ENCODE data around the gene C6orf132. TPM values are rescaled to one million over a fixed set of nuclear protein-coding genes. Genes with fewer than 3 reads are reported as not detected.
"Not testable (repeated sequence)": the region's sequence is repeated elsewhere in the genome, so short reads cannot be mapped to it uniquely, and the experiment has no call there.

C6orf132 gene
- total RNA-seq, 1 donor from 2014 or later, result 0.25 TPM

DNA sequence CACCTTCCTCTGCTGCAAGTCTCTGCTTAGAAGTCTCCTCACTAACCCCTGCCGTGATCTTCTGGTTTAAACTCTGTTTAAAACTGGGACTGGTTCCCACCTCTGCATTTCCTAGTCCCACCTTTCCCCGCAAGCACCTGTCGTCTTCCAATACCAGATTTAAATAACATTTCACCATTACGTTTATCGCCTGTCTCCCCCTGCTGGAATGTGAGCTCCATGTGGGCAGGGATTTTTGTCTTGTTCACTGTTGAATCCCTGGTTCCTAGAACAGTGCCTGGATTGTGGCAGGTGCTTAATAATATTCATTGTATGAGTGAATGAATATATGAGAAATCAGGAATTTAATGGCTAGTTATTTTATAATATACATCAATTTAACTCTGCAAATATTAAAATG is 33.4 kb upstream of the C6orf132 start:
- TF ChIP-seq, protein P1, sequence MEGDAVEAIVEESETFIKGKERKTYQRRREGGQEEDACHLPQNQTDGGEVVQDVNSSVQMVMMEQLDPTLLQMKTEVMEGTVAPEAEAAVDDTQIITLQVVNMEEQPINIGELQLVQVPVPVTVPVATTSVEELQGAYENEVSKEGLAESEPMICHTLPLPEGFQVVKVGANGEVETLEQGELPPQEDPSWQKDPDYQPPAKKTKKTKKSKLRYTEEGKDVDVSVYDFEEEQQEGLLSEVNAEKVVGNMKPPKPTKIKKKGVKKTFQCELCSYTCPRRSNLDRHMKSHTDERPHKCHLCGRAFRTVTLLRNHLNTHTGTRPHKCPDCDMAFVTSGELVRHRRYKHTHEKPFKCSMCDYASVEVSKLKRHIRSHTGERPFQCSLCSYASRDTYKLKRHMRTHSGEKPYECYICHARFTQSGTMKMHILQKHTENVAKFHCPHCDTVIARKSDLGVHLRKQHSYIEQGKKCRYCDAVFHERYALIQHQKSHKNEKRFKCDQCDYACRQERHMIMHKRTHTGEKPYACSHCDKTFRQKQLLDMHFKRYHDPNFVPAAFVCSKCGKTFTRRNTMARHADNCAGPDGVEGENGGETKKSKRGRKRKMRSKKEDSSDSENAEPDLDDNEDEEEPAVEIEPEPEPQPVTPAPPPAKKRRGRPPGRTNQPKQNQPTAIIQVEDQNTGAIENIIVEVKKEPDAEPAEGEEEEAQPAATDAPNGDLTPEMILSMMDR (IDR thresholded peaks at IDR 0.05; ENCODE audit: partially characterized antibody, unreplicated experiment), result no peak
- H3K9me3 Mint-ChIP-seq (ENCODE audit: unreplicated experiment), result peaks cover 2% of the 10 kb centered on the region
- peaks cover 8% of the 10 kb centered on the region for H3K27me3 Mint-ChIP-seq (ENCODE audit: unreplicated experiment)
- no peaks in the 10 kb centered on the region for H3K36me3 Mint-ChIP-seq (ENCODE audit: unreplicated experiment)
- peaks cover 11% of the 10 kb centered on the region for H3K4me1 Mint-ChIP-seq (ENCODE audit: low read depth, unreplicated experiment)
- DNase-seq, result no peak
- no peak overlapping the region for H3K4me3 Mint-ChIP-seq (ENCODE audit: unreplicated experiment)
- no peak overlapping the region for H3K27ac Mint-ChIP-seq (ENCODE audit: unreplicated experiment)

DNA sequence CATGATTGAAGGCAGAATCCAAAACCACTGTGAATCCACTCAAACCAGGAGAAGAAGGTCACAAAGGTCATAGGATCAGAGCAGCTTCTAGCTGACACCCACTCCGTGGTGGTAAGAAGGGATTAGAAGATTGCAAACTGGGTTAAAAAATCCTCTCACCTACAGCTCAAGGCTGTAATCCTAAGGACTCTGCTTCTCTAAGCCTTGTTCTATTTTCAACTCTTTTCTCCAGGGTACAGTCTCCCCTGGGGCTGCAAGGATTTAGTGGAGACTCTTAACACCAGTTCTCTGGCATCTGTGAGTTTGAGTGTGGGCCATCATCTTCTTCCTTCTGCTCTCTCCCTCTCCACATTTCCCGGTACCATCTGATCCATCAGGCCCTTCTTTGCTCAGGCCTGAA is 30.7 kb upstream of the C6orf132 start, which contains the start of gene GUCA1A:
TSS of gene GUCA1A (plus strand) at position 264 of the 400 bp plus-strand sequence. CDS start 250 bp downstream, outside the sequence.
- peaks cover 5% of the 10 kb centered on the region for H3K27me3 Mint-ChIP-seq (ENCODE audit: unreplicated experiment)
- peaks cover 4% of the 10 kb centered on the region for H3K9me3 Mint-ChIP-seq (ENCODE audit: unreplicated experiment)
- no peaks in the 10 kb centered on the region for H3K36me3 Mint-ChIP-seq (ENCODE audit: unreplicated experiment)
- H3K27ac Mint-ChIP-seq (ENCODE audit: unreplicated experiment), result peak within 1 kb of the TSS; percentile 38
- TF ChIP-seq, protein P1 (IDR thresholded peaks at IDR 0.05; ENCODE audit: partially characterized antibody, unreplicated experiment), result no peak
- no peak within 1 kb of the TSS for H3K4me3 Mint-ChIP-seq (ENCODE audit: unreplicated experiment)
- no peak for DNase-seq
- peaks cover 5% of the 10 kb centered on the region for H3K4me1 Mint-ChIP-seq (ENCODE audit: low read depth, unreplicated experiment)

DNA sequence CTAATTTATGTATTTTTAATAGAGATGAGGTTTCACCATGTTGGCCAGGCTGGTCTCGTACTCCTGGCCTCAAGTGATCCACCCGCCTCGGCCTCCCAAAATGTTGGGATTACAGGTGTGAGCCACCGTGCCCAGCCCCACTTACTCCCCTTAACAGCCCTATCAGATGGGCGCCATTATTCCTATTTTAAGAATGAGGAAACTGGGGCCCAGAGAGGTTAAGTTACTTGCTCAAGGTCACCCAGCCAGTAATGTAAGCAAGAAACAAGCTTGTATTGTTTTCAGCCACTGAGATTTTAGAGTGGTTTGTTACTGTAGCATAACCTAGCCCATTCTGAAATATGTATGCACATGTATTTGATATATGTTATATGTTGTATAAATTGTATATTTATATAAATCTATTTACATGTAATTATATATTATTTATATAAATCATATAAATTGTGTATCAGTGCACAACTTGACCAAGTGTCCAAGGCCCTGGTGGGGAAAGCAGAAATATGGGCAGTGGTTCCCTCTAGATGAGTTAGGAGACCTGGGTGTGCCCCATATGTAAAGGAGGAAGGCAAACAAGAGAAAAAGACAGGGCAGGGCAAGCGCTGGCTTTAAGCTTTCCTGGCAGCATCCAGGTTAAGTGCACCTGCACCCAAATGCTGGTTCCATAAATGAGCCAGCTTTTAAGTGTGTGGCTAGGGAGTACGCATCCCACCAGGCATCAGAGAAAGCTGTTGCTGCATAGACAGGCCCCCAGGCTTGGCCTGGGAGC is 29.6 kb upstream of the C6orf132 start:
- Mint-ChIP-seq H3K27ac (ENCODE audit: unreplicated experiment) (no peak overlapping the region), H3K9me3 (ENCODE audit: unreplicated experiment) (peaks cover 4% of the 10 kb centered on the region), H3K4me1 (ENCODE audit: low read depth, unreplicated experiment) (peaks cover 5% of the 10 kb centered on the region), H3K4me3 (ENCODE audit: unreplicated experiment) (no peak overlapping the region), H3K27me3 (ENCODE audit: unreplicated experiment) (peaks cover 5% of the 10 kb centered on the region), H3K36me3 (ENCODE audit: unreplicated experiment) (no peaks in the 10 kb centered on the region)
- TF ChIP-seq, protein P1 (IDR thresholded peaks at IDR 0.05; ENCODE audit: partially characterized antibody, unreplicated experiment), result no peak
- DNase-seq, result no peak

DNA sequence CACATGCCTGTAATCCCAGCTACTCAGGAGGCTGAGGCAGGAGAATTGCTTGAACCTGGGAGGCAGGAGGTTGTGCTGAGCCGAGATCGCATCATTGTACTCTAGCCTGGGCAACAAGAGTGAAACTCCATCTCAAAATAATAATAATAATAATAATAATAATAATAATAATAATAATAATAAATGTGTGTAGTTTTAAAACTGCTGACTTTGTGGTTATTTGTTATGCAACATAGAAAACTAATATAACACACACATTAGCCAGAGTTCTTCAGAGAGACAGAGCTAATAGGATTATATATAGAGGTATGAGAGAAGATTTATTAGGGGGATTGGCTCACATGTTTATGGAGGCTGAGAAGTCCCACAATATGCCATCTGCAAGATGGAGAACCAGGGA is 27.4 kb upstream of the C6orf132 start:
- H3K4me3 Mint-ChIP-seq (ENCODE audit: unreplicated experiment); H3K27ac Mint-ChIP-seq (ENCODE audit: unreplicated experiment): not testable (repeated sequence)

DNA sequence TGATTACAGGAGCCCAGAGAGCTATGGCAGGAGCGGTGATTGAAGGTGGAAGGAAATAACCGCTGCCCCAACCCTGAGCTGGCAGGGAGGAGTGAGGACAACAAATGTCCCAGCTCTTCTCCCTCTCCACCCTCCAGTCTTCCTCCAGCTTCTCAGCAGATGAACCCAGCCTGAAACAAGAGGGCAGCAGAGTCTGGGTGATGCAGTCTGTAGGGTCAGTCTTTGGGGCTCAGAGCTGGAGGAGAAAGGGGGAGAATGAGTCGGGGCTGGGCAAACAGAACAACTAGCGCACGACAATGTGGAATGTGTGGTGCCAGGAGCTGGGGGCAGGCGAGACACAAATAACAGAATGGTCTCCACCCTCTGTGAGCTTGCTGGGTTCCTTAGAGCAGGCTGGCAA is 26.2 kb upstream of the C6orf132 start:
- Mint-ChIP-seq H3K27ac (ENCODE audit: unreplicated experiment) (no peak overlapping the region), H3K36me3 (ENCODE audit: unreplicated experiment) (no peaks in the 10 kb centered on the region), H3K4me3 (ENCODE audit: unreplicated experiment) (no peak overlapping the region), H3K9me3 (ENCODE audit: unreplicated experiment) (peaks cover 8% of the 10 kb centered on the region), H3K27me3 (ENCODE audit: unreplicated experiment) (peaks cover 5% of the 10 kb centered on the region), H3K4me1 (ENCODE audit: low read depth, unreplicated experiment) (peaks cover 20% of the 10 kb centered on the region)
- TF ChIP-seq, protein P1 (IDR thresholded peaks at IDR 0.05; ENCODE audit: partially characterized antibody, unreplicated experiment), result no peak
- no peak for DNase-seq

More for the DNA sequence above, 27.4 kb upstream of the C6orf132 start:
- not testable (repeated sequence) for H3K36me3 Mint-ChIP-seq (ENCODE audit: unreplicated experiment); H3K27me3 Mint-ChIP-seq (ENCODE audit: unreplicated experiment); DNase-seq; H3K9me3 Mint-ChIP-seq (ENCODE audit: unreplicated experiment)
- H3K4me1 Mint-ChIP-seq (ENCODE audit: low read depth, unreplicated experiment), result peaks cover 15% of the 10 kb centered on the region
